H9 (cell line): Measurements from ENCODE around the gene GREB1L. TPM values are rescaled to one million over a fixed set of nuclear protein-coding genes. Genes with fewer than 3 reads are reported as not detected.

Experiments used
- DNase-seq: peaks from one replicate; pipeline ENCODE4 v3.0.0-alpha.2; 2017
- H2AFZ ChIP-seq: one replicate; pipeline ENCODE4 v1.6.1; 2013; ENCODE audit warnings: mild to moderate bottlenecking, low read length, control low read depth, moderate library complexity
- H2AK5ac ChIP-seq: 2 replicates; pipeline ENCODE4 v1.6.1; 2013; ENCODE audit warnings: low read length, control low read depth, mixed read lengths; ENCODE audit not compliant: insufficient read length
- H2BK120ac ChIP-seq: one replicate; pipeline ENCODE4 v1.6.1; 2013; ENCODE audit warnings: low read depth, mild to moderate bottlenecking, low read length, control low read depth, inconsistent platforms; ENCODE audit not compliant: poor library complexity, severe bottlenecking
- H2BK12ac ChIP-seq: 2 replicates; pipeline ENCODE4 v1.6.1; 2013; ENCODE audit warnings: low read length, control low read depth, mixed read lengths, low read depth; ENCODE audit not compliant: insufficient read length
- H2BK15ac ChIP-seq: 2 replicates; pipeline ENCODE4 v1.6.1; 2013; ENCODE audit warnings: low read depth, low read length, control low read depth
- H2BK20ac ChIP-seq: one replicate; pipeline ENCODE4 v1.6.1; 2013; ENCODE audit warnings: low read depth, mild to moderate bottlenecking, low read length, control low read depth, inconsistent platforms; ENCODE audit not compliant: poor library complexity, severe bottlenecking
- H2BK5ac ChIP-seq: 2 replicates; pipeline ENCODE4 v1.6.1; 2013; ENCODE audit warnings: low read length, control low read depth, mixed read lengths; ENCODE audit not compliant: insufficient read length
- H3K14ac ChIP-seq: 2 replicates; pipeline ENCODE4 v1.6.1; 2013; ENCODE audit warnings: low read length, control low read depth; ENCODE audit not compliant: insufficient read depth
- H3K18ac ChIP-seq: 2 replicates; pipeline ENCODE4 v1.6.1; 2013; ENCODE audit warnings: low read depth, mild to moderate bottlenecking, mixed read lengths, low read length, control low read depth; ENCODE audit not compliant: insufficient read length
- H3K23ac ChIP-seq: 2 replicates; pipeline ENCODE4 v1.6.1; 2013; ENCODE audit warnings: low read length, control low read depth, mixed read lengths, low read depth; ENCODE audit not compliant: insufficient read length
- H3K23me2 ChIP-seq: 2 replicates; pipeline ENCODE4 v1.6.1; 2013; ENCODE audit warnings: low read depth, mild to moderate bottlenecking, mixed read lengths, low read length, control low read depth; ENCODE audit not compliant: insufficient read length, poor library complexity, severe bottlenecking
- H3K27ac ChIP-seq: 2 replicates; pipeline ENCODE4 v1.5.1; 2013; ENCODE audit warnings: low read length, control low read depth, mixed read lengths, low read depth; ENCODE audit not compliant: insufficient read length
- H3K27me3 ChIP-seq: 2 replicates; pipeline ENCODE4 v1.6.1; 2013; ENCODE audit warnings: low read length, control low read depth, inconsistent platforms; ENCODE audit not compliant: insufficient read depth
- H3K4ac ChIP-seq: 2 replicates; pipeline ENCODE4 v1.6.1; 2013; ENCODE audit warnings: low read depth, mild to moderate bottlenecking, control low read depth, inconsistent platforms, low read length, moderate library complexity
- H3K4me1 ChIP-seq: 2 replicates; pipeline ENCODE4 v1.6.1; 2013; ENCODE audit warnings: low read length, control low read depth, inconsistent platforms; ENCODE audit not compliant: insufficient read depth
- H3K4me2 ChIP-seq: 2 replicates; pipeline ENCODE4 v1.6.1; 2013; ENCODE audit warnings: low read length, control low read depth, mixed read lengths; ENCODE audit not compliant: insufficient read length, insufficient read depth
- H3K56ac ChIP-seq: 2 replicates; pipeline ENCODE4 v1.6.1; 2013; ENCODE audit warnings: low read depth, mild to moderate bottlenecking, mixed read lengths, low read length, control low read depth; ENCODE audit not compliant: insufficient read length
- H3K79me1 ChIP-seq: 2 replicates; pipeline ENCODE4 v1.6.1; 2013; ENCODE audit warnings: low read depth, mild to moderate bottlenecking, moderate library complexity, low read length, control low read depth, inconsistent platforms; ENCODE audit not compliant: insufficient read depth, poor library complexity, severe bottlenecking
- H3K79me2 ChIP-seq: 2 replicates; pipeline ENCODE4 v1.6.1; 2013; ENCODE audit warnings: low read length, control low read depth, inconsistent platforms; ENCODE audit not compliant: insufficient read depth
- H3K9ac ChIP-seq: 2 replicates; pipeline ENCODE4 v1.6.1; 2013; ENCODE audit warnings: low read length, control low read depth, mixed read lengths; ENCODE audit not compliant: insufficient read length; ENCODE audit errors: extremely low read depth
- H3K9me3 ChIP-seq: one replicate; pipeline ENCODE4 v1.6.1; 2013; ENCODE audit warnings: low read depth, low read length, inconsistent platforms; ENCODE audit not compliant: control insufficient read depth
- H3T11ph ChIP-seq: one replicate; pipeline ENCODE4 v1.6.1; 2013; ENCODE audit warnings: mild to moderate bottlenecking, low read length, control low read depth, inconsistent platforms
- H4K20me1 ChIP-seq: one replicate; pipeline ENCODE4 v1.6.1; 2013; ENCODE audit not compliant: control insufficient read depth, insufficient read length, insufficient read depth
- H4K5ac ChIP-seq: 2 replicates; pipeline ENCODE4 v1.6.1; 2013; ENCODE audit warnings: low read depth, mild to moderate bottlenecking, mixed read lengths, low read length, control low read depth; ENCODE audit not compliant: insufficient read length
- H4K8ac ChIP-seq: replicated peaks from 2 replicates; pipeline ENCODE4 v1.6.1; 2013; ENCODE audit warnings: low read length, control low read depth, mixed read lengths, low read depth; ENCODE audit not compliant: insufficient read length
- H4K91ac ChIP-seq: 2 replicates; pipeline ENCODE4 v1.6.1; 2013; ENCODE audit warnings: low read depth, mild to moderate bottlenecking, moderate library complexity, mixed read lengths, low read length, control low read depth; ENCODE audit not compliant: insufficient read length
- H3K27ac Mint-ChIP-seq, 3 experiments: 2 replicates in 2 of 3; 3 replicates in 1 of 3; pipeline ENCODE4 v1.8.0; 2020 to 2021; ENCODE audit warnings: mixed read lengths in 3 of 3, mild to moderate bottlenecking in 1 of 3, moderate library complexity in 1 of 3
- H3K27me3 Mint-ChIP-seq: 2 replicates; pipeline ENCODE4 v1.8.0; 2021; ENCODE audit warnings: low read depth, mild to moderate bottlenecking, moderate library complexity, mixed read lengths
- H3K36me3 Mint-ChIP-seq, 3 experiments: 2 replicates in 2 of 3; 3 replicates in 1 of 3; pipeline ENCODE4 v1.8.0; 2020 to 2021; ENCODE audit warnings: low read depth in 3 of 3, mixed read lengths in 3 of 3; ENCODE audit not compliant: insufficient read depth in 1 of 3
- H3K4me1 Mint-ChIP-seq, 2 experiments: 2 replicates each; pipeline ENCODE4 v1.8.0; 2020; ENCODE audit warnings: mixed read lengths in 2 of 2
- H3K4me3 Mint-ChIP-seq, 2 experiments: 2 replicates in 1 of 2; 3 replicates in 1 of 2; pipeline ENCODE4 v1.8.0; 2020 to 2021; ENCODE audit warnings: mild to moderate bottlenecking in 2 of 2, mixed read lengths in 2 of 2, moderate library complexity in 1 of 2
- H3K9me3 Mint-ChIP-seq, 2 experiments: 2 replicates in 1 of 2; 3 replicates in 1 of 2; pipeline ENCODE4 v1.8.0; 2020; ENCODE audit warnings: mild to moderate bottlenecking in 2 of 2, mixed read lengths in 2 of 2, moderate library complexity in 1 of 2
- WGBS: extraction: QIAGEN DNeasy Blood & Tissue Kit; methylation state at CpG from one replicate; pipeline ENCODE4 v1.1.7; 2013; ENCODE audit warnings: missing lambda C conversion rate, low lambda C conversion rate, mixed read lengths; ENCODE audit not compliant: insufficient read length; ENCODE audit errors: extremely low coverage; 5-methylcytosine and 5-hydroxymethylcytosine counted together
- total RNA-seq: library from RNA; stranded (reverse); gene quantifications from 2 replicates; pipeline ENCODE4 v1.2.1, GENCODE V29; 2021
- TF ChIP-seq, protein P1 (sequence below): fragments of 200-600 bp; sonication (generic); conservative IDR thresholded peaks from 3 replicates; pipeline ENCODE4 v1.8.0; 2021; ENCODE audit warnings: antibody characterized with exemption, mild to moderate bottlenecking

The GREB1L gene
- total RNA-seq, 1 experiment from 2014 or later: 2.7 TPM

DNA sequence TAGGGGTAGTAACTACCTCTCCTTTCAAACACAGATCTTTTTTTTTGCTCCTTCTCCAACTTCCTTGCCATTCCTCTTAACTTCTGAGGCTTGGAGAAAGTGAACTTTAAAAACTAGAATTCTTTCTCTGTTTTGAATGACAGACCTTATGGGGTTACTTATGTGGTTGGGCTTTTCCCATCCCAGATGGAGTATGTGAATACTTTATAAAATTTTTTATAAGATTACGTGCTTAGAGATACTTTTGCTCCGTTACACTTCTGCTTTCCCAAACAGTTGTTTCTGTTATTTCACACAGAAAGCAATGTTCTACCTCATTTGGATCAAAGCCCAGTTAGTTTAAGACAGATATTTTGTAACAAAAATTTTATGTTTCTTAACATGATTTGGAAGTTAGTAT is 20.2 kb downstream of the GREB1L start:
- Histone ChIP-seq H2AFZ (no peak overlapping the region), H3K4ac (no peak overlapping the region), H2BK12ac (no peak overlapping the region), H4K5ac (no peak overlapping the region), H3K4me2 (no peak overlapping the region), H4K20me1 (no peaks in the 10 kb centered on the region), H3K23me2 (no peaks in the 10 kb centered on the region), H3K56ac (no peak overlapping the region), H4K8ac (no peak overlapping the region), H3K79me1 (no peaks in the 10 kb centered on the region), H2BK20ac (no peak overlapping the region), H2AK5ac (no peak overlapping the region), H3K9ac (no peak overlapping the region), H3K79me2 (no peaks in the 10 kb centered on the region), H2BK5ac (no peak overlapping the region), H3K27ac (no peak overlapping the region), H3K14ac (no peak overlapping the region), H3K18ac (no peak overlapping the region), H3K4me1 (no peaks in the 10 kb centered on the region; the same call in 1 of the 2 replicates), H2BK15ac (no peak overlapping the region), H3K27me3 (no peaks in the 10 kb centered on the region), H4K91ac (no peak overlapping the region), H2BK120ac (no peak overlapping the region), H3K9me3 (no peaks in the 10 kb centered on the region), H3K23ac (no peak overlapping the region), H3T11ph (no peak overlapping the region)
- TF ChIP-seq, protein P1, sequence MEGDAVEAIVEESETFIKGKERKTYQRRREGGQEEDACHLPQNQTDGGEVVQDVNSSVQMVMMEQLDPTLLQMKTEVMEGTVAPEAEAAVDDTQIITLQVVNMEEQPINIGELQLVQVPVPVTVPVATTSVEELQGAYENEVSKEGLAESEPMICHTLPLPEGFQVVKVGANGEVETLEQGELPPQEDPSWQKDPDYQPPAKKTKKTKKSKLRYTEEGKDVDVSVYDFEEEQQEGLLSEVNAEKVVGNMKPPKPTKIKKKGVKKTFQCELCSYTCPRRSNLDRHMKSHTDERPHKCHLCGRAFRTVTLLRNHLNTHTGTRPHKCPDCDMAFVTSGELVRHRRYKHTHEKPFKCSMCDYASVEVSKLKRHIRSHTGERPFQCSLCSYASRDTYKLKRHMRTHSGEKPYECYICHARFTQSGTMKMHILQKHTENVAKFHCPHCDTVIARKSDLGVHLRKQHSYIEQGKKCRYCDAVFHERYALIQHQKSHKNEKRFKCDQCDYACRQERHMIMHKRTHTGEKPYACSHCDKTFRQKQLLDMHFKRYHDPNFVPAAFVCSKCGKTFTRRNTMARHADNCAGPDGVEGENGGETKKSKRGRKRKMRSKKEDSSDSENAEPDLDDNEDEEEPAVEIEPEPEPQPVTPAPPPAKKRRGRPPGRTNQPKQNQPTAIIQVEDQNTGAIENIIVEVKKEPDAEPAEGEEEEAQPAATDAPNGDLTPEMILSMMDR: no peak
- H3K9me3 Mint-ChIP-seq: no peaks in the 10 kb centered on the region
- H3K27me3 Mint-ChIP-seq: peaks cover 1% of the 10 kb centered on the region; the same call in 1 of the 2 replicates
- no CpG with 5 or more reads among the region's 2 CpGs for WGBS
- H3K4me3 Mint-ChIP-seq: no peak overlapping the region
- peak overlapping the region in 1 of 3 experiments; percentile 92; a peak in 2 of 7 replicates for H3K27ac Mint-ChIP-seq
- no peaks in the 10 kb centered on the region for H3K36me3 Mint-ChIP-seq
- peaks cover 67 to 76% of the 10 kb centered on the region in 2 experiments for H3K4me1 Mint-ChIP-seq
- DNase-seq: no peak
